HEK293 (cell line): Measurements from ENCODE around the gene CISH.

ENCODE experiments used
- BCL11A ChIP-seq: fragments of 450-650 bp; formaldehyde crosslinking; IDR thresholded peaks from 2 replicates; pipeline ENCODE4 v1.5.1; 2016; ENCODE audit warnings: low read depth, missing biosample characterization, missing genetic modification characterization
- ZFP37 ChIP-seq: fragments of 450-650 bp; formaldehyde crosslinking; IDR thresholded peaks from 2 replicates; pipeline ENCODE4 v1.5.1; 2016; ENCODE audit warnings: missing biosample characterization, missing genetic modification characterization
- ZNF24 ChIP-seq: fragments of 450-650 bp; formaldehyde crosslinking; IDR thresholded peaks from 2 replicates; pipeline ENCODE4 v1.5.1; 2016; ENCODE audit warnings: missing biosample characterization, missing genetic modification characterization
- ZNF274 ChIP-seq, 2 experiments: fragments of 200-500 bp in 1 of 2; fragments of 450-650 bp in 1 of 2; sonication (Bioruptor generic) in 1 of 2; formaldehyde crosslinking in 1 of 2; IDR thresholded peaks; 2 replicates each; pipeline versions ENCODE4 v1.5.1 to v1.6.1; 2014 to 2016; ENCODE audit warnings: borderline replicate concordance in 1 of 2, inconsistent platforms in 1 of 2, low read length in 1 of 2, missing biosample characterization in 1 of 2, missing genetic modification characterization in 1 of 2
- TF ChIP-seq, protein P1 (sequence below): fragments of 450-650 bp; formaldehyde crosslinking; IDR thresholded peaks from 2 replicates; pipeline ENCODE4 v1.5.1; 2016; ENCODE audit warnings: missing biosample characterization, missing genetic modification characterization
- TF ChIP-seq, protein P2 (sequence below): fragments of 450-650 bp; formaldehyde crosslinking; IDR thresholded peaks from 2 replicates; pipeline ENCODE4 v1.5.1; 2016; ENCODE audit warnings: missing biosample characterization, missing genetic modification characterization
- TF ChIP-seq, protein P3 (sequence below): fragments of 450-650 bp; formaldehyde crosslinking; IDR thresholded peaks from 2 replicates; pipeline ENCODE4 v1.5.1; 2016; ENCODE audit warnings: missing biosample characterization, missing genetic modification characterization
- TF ChIP-seq, protein P4 (sequence below): fragments of 450-650 bp; formaldehyde crosslinking; IDR thresholded peaks from 2 replicates; pipeline ENCODE4 v1.5.1; 2016; ENCODE audit warnings: missing biosample characterization, missing genetic modification characterization
- TF ChIP-seq, protein P5 (sequence below): fragments of 450-650 bp; formaldehyde crosslinking; optimal IDR thresholded peaks from 2 replicates; pipeline ENCODE3; 2016; ENCODE audit warnings: missing biosample characterization, mild to moderate bottlenecking, missing genetic modification characterization

DNA sequence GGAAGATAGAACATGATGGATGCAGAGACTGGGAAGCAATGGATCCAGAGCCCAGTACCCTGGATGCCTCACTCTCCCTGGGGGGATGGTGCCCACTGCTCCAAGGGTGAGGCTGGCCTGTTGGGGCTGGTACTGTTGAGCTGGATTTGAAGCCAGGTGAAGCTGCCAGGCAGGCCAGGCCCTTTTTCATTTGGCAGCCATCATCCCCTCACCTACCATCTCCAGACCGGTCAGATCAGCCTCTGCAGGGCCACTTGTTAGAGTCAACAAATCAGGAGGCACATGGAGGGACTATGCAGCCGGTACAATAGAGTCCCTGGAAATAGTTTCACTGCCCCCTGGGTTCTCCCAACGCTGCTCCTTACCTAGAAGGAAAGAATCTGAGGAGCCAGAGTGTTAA, 11.3 kb upstream of the CISH start:
- TF ChIP-seq BCL11A (tag by site-specific recombination) (no peak), ZNF274 (IDR thresholded peaks at IDR 0.05; ENCODE audit: low read length) (no peak), ZNF274 (tag by site-specific recombination; IDR thresholded peaks at IDR 0.05; ENCODE audit: borderline replicate concordance) (no peak), ZNF24 (tag by site-specific recombination) (no peak), ZFP37 (tag by site-specific recombination) (no peak)
- TF ChIP-seq, protein P1, sequence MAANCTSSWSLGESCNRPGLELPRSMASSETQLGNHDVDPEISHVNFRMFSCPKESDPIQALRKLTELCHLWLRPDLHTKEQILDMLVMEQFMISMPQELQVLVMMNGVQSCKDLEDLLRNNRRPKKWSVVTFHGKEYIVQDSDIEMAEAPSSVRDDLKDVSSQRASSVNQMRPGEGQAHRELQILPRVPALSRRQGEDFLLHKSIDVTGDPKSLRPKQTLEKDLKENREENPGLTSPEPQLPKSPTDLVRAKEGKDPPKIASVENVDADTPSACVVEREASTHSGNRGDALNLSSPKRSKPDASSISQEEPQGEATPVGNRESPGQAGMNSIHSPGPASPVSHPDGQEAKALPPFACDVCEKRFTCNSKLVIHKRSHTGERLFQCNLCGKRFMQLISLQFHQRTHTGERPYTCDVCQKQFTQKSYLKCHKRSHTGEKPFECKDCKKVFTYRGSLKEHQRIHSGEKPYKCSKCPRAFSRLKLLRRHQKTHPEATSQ (tag by site-specific recombination): no peak
- TF ChIP-seq, protein P2, sequence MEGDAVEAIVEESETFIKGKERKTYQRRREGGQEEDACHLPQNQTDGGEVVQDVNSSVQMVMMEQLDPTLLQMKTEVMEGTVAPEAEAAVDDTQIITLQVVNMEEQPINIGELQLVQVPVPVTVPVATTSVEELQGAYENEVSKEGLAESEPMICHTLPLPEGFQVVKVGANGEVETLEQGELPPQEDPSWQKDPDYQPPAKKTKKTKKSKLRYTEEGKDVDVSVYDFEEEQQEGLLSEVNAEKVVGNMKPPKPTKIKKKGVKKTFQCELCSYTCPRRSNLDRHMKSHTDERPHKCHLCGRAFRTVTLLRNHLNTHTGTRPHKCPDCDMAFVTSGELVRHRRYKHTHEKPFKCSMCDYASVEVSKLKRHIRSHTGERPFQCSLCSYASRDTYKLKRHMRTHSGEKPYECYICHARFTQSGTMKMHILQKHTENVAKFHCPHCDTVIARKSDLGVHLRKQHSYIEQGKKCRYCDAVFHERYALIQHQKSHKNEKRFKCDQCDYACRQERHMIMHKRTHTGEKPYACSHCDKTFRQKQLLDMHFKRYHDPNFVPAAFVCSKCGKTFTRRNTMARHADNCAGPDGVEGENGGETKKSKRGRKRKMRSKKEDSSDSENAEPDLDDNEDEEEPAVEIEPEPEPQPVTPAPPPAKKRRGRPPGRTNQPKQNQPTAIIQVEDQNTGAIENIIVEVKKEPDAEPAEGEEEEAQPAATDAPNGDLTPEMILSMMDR: no peak
- TF ChIP-seq, protein P3, sequence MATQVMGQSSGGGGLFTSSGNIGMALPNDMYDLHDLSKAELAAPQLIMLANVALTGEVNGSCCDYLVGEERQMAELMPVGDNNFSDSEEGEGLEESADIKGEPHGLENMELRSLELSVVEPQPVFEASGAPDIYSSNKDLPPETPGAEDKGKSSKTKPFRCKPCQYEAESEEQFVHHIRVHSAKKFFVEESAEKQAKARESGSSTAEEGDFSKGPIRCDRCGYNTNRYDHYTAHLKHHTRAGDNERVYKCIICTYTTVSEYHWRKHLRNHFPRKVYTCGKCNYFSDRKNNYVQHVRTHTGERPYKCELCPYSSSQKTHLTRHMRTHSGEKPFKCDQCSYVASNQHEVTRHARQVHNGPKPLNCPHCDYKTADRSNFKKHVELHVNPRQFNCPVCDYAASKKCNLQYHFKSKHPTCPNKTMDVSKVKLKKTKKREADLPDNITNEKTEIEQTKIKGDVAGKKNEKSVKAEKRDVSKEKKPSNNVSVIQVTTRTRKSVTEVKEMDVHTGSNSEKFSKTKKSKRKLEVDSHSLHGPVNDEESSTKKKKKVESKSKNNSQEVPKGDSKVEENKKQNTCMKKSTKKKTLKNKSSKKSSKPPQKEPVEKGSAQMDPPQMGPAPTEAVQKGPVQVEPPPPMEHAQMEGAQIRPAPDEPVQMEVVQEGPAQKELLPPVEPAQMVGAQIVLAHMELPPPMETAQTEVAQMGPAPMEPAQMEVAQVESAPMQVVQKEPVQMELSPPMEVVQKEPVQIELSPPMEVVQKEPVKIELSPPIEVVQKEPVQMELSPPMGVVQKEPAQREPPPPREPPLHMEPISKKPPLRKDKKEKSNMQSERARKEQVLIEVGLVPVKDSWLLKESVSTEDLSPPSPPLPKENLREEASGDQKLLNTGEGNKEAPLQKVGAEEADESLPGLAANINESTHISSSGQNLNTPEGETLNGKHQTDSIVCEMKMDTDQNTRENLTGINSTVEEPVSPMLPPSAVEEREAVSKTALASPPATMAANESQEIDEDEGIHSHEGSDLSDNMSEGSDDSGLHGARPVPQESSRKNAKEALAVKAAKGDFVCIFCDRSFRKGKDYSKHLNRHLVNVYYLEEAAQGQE (tag by site-specific recombination): no peak
- TF ChIP-seq, protein P4, sequence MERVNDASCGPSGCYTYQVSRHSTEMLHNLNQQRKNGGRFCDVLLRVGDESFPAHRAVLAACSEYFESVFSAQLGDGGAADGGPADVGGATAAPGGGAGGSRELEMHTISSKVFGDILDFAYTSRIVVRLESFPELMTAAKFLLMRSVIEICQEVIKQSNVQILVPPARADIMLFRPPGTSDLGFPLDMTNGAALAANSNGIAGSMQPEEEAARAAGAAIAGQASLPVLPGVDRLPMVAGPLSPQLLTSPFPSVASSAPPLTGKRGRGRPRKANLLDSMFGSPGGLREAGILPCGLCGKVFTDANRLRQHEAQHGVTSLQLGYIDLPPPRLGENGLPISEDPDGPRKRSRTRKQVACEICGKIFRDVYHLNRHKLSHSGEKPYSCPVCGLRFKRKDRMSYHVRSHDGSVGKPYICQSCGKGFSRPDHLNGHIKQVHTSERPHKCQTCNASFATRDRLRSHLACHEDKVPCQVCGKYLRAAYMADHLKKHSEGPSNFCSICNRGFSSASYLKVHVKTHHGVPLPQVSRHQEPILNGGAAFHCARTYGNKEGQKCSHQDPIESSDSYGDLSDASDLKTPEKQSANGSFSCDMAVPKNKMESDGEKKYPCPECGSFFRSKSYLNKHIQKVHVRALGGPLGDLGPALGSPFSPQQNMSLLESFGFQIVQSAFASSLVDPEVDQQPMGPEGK (tag by site-specific recombination): no peak
- TF ChIP-seq, protein P5, sequence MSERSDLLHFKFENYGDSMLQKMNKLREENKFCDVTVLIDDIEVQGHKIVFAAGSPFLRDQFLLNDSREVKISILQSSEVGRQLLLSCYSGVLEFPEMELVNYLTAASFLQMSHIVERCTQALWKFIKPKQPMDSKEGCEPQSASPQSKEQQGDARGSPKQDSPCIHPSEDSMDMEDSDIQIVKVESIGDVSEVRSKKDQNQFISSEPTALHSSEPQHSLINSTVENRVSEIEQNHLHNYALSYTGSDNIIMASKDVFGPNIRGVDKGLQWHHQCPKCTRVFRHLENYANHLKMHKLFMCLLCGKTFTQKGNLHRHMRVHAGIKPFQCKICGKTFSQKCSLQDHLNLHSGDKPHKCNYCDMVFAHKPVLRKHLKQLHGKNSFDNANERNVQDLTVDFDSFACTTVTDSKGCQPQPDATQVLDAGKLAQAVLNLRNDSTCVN: no peak
